Measurements from ENCODE around the gene SEMA4C. TPM values are rescaled to one million over a fixed set of nuclear protein-coding genes. Genes with fewer than 3 reads are reported as not detected.
"Not testable (repeated sequence)": the region's sequence is repeated elsewhere in the genome, so short reads cannot be mapped to it uniquely, and the experiment has no call there.

Gene SEMA4C
- polyA plus RNA-seq, 1 donor from 2014 or later = 88.7 TPM

DNA sequence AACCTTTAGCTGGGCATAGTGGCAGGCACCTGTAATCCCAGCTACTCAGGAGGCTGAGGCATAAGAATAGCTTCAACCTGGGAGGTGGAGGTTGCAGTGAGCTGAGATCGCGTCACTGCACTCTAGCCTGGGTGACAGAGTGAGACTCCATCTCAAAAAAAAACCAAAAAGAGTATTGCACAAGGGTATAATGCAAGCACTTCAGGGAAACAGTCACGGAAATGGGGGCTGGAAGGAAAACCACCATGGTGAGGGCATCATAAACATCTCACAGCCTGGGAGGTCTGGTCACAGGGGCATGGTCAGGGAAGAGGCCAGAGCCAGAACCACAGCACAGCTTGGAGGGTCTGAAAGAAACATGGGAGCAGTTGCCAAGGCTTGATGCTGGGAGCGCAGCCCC lies 6.8 kb downstream of the SEMA4C start:
- not testable (repeated sequence) for H2AFZ ChIP-seq (ENCODE audit: low read depth, low read length); H3K4me3 ChIP-seq (ENCODE audit: low read length); H3K9me2 ChIP-seq (ENCODE audit: insufficient read depth, low read length); H3K27ac ChIP-seq (ENCODE audit: low read length); H3K36me3 ChIP-seq (ENCODE audit: insufficient read depth, low read length); H3K4me2 ChIP-seq (ENCODE audit: low read length); H3F3A ChIP-seq (ENCODE audit: insufficient read depth, low read length, poor library complexity, severe bottlenecking); H3K9me3 ChIP-seq (ENCODE audit: low read length); H3K27me3 ChIP-seq (ENCODE audit: insufficient read depth, low read depth, low read length); H3K9ac ChIP-seq (ENCODE audit: low read length)
- Histone ChIP-seq H3K79me2 (replicated peaks; ENCODE audit: insufficient read depth, low read length) (peaks cover 24% of the 10 kb centered on the region), H4K20me1 (ENCODE audit: insufficient read depth) (peaks cover 16% of the 10 kb centered on the region)

DNA sequence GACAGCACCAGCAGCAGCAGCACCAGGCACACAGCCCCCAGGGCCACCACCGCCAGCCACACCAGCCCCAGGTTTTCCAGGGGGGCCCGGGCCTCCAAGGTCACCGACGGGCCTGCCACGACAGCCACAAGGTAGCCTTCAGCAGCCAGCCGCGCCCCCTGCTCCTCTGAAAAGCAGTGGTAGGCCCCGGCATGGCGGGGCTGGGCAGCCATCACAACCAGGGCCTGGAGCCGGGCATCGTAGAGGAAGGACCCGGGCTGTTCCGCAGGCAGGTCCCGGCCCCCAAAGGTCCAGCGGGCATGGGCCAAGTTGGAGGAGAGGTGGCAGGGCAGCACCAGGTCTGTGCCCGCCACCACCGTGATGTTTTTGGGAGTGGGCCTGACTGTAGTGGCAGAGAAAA lies 8.8 kb downstream of the SEMA4C start:
- Histone ChIP-seq H3K79me2 (replicated peaks; ENCODE audit: insufficient read depth, low read length) (peaks cover 20% of the 10 kb centered on the region), H4K20me1 (ENCODE audit: insufficient read depth) (peaks cover 7% of the 10 kb centered on the region), H3K9me3 (ENCODE audit: low read length) (no peaks in the 10 kb centered on the region), H3F3A (ENCODE audit: insufficient read depth, low read length, poor library complexity, severe bottlenecking) (peaks cover 3% of the 10 kb centered on the region), H3K27me3 (ENCODE audit: insufficient read depth, low read depth, low read length) (no peaks in the 10 kb centered on the region), H3K36me3 (ENCODE audit: insufficient read depth, low read length) (no peaks in the 10 kb centered on the region), H2AFZ (ENCODE audit: low read depth, low read length) (no peak overlapping the region), H3K9me2 (ENCODE audit: insufficient read depth, low read length) (no peaks in the 10 kb centered on the region), H3K4me3 (ENCODE audit: low read length) (no peak overlapping the region), H3K9ac (ENCODE audit: low read length) (no peak overlapping the region), H3K27ac (ENCODE audit: low read length) (no peak overlapping the region), H3K4me2 (ENCODE audit: low read length) (no peak overlapping the region)
- TF ChIP-seq TAF1 (IDR thresholded peaks at IDR 0.05; ENCODE audit: low read depth) = no peak
- TF ChIP-seq, protein P1, sequence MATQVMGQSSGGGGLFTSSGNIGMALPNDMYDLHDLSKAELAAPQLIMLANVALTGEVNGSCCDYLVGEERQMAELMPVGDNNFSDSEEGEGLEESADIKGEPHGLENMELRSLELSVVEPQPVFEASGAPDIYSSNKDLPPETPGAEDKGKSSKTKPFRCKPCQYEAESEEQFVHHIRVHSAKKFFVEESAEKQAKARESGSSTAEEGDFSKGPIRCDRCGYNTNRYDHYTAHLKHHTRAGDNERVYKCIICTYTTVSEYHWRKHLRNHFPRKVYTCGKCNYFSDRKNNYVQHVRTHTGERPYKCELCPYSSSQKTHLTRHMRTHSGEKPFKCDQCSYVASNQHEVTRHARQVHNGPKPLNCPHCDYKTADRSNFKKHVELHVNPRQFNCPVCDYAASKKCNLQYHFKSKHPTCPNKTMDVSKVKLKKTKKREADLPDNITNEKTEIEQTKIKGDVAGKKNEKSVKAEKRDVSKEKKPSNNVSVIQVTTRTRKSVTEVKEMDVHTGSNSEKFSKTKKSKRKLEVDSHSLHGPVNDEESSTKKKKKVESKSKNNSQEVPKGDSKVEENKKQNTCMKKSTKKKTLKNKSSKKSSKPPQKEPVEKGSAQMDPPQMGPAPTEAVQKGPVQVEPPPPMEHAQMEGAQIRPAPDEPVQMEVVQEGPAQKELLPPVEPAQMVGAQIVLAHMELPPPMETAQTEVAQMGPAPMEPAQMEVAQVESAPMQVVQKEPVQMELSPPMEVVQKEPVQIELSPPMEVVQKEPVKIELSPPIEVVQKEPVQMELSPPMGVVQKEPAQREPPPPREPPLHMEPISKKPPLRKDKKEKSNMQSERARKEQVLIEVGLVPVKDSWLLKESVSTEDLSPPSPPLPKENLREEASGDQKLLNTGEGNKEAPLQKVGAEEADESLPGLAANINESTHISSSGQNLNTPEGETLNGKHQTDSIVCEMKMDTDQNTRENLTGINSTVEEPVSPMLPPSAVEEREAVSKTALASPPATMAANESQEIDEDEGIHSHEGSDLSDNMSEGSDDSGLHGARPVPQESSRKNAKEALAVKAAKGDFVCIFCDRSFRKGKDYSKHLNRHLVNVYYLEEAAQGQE (IDR thresholded peaks at IDR 0.05; ENCODE audit: borderline replicate concordance) = no peak
- no peak for TF ChIP-seq POLR2AphosphoS5 (IDR thresholded peaks at IDR 0.05)
- TF ChIP-seq EZH2 (IDR thresholded peaks at IDR 0.05; ENCODE audit: borderline replicate concordance, insufficient read depth, low read length, poor library complexity, severe bottlenecking) = no peak
- no peak for TF ChIP-seq CTCF (IDR thresholded peaks at IDR 0.05; ENCODE audit: poor library complexity, severe bottlenecking)
- TF ChIP-seq MXI1 (conservative IDR thresholded peaks at IDR 0.05; ENCODE audit: poor library complexity, severe bottlenecking) = no peak
- TF ChIP-seq RAD21 (conservative IDR thresholded peaks at IDR 0.05) = no peak
- TF ChIP-seq EP300 (conservative IDR thresholded peaks at IDR 0.05; ENCODE audit: poor library complexity, severe bottlenecking) = no peak
- no peak for TF ChIP-seq SMC3 (conservative IDR thresholded peaks at IDR 0.05; ENCODE audit: poor library complexity)

All from neural cell (in vitro differentiated cells).